HG03457 (cell line): ENCODE measurements around the gene HHIPL1.
"Not testable (repeated sequence)": the region's sequence is repeated elsewhere in the genome, so short reads cannot be mapped to it uniquely, and the experiment has no call there.

ENCODE experiments used
- ATAC-seq: cut with Tn5 transposase; IDR thresholded peaks from one replicate; pipeline ENCODE4 v1.9.1; 2021; ENCODE audit warnings: moderate number of reproducible peaks; ENCODE audit not compliant: unreplicated experiment

HHIPL1 gene

DNA sequence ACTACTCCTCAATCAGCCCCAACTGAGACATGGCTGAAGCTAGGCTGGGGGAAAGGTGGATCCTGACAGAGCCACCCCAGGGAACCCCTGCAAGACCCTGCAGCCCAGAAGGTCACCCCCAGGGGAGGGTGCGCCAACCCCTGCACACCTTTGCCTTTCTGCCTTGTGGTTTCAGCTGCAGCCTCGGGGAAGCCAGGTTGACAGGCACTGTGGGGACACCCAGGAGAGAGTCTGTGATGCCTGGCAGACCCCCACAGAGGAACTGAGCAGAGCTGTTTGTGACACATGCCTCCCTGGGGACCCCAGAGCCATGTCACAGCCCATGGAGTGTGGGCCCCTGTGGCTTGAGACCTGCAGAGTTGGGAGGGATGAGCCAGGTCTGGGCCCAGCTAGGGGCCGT is 11.8 kb upstream of the HHIPL1 start:
- ATAC-seq, result no peak

DNA sequence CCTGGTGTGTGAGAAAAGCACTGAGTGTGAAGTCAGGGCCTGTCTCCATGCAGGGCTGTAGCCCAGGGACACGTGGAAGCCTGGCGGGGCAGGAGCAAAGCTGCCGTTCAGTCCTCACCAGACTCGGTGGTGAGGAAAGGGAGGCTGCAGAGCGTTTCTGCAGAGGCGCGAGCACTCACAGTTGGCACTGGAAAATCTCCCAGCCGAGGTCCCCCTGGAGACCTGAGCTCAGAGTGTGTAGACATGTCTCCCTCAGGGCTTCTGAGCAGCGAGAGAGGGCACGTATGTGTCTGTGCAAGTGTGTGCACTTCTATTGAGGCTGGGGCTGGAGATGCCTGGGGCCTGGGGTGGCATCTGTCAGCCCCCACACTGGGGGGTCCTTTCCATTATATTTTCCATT is 11.0 kb upstream of the HHIPL1 start:
- ATAC-seq, result no peak

DNA sequence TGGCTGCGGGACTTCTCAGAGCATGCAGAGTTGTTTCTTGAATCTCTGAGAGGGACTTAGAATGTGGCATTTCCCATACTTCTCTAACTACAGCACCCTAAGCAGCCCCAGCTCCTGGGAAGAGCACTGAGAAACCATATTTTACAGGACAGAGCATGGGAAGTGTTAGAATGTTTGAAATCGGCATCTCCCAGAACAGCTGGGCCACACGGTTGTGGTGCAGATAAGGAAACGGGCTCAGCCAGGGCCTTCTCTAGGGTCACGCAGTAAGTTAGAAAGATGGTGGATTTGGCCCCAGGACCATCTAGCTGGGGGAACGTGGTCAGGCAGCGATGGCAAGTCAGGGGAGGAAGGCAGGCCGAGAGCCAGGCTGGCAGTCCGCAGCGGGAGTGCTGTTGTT is 10.5 kb upstream of the HHIPL1 start:
- no peak for ATAC-seq

DNA sequence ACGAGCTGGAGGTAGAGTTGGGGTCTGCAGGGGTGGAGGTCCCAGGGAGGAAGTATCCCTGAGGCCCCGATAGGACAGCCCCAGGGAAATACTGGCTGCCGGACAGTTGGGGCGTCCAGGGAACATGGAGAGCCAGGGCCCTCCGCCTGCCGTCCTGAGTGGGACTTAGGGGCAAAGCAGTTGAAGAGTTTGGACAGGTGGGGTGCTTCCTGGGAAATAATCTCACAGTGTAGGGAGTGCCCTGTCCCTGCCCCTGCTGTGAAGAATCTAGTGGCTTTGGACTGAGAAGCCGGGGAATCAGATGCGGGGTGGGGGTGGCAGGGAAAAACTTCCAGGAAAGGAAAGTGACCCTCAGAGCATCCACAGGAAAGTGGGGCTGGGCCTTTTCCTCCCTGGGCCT is 9.8 kb upstream of the HHIPL1 start:
- ATAC-seq, result no peak

DNA sequence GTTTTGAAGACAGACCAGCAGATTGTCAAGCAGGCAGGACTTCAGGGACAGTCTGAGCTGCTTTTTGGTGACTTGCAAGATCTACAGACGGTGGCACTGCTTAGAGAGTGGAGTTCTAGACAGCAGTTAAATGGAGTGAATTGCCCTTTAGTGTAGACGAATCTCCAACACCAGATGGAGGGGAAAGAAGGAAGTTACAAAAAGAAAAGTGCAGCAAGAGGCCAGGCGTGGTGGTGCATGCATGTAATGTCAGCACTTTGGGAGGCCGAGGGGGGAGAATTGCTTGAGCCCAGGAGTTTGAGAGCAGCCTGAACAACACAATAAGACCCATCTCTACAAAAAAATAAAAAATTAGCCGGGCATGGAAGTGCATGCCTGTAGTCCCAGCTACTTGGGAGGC is 8.4 kb upstream of the HHIPL1 start:
- ATAC-seq, result no peak

DNA sequence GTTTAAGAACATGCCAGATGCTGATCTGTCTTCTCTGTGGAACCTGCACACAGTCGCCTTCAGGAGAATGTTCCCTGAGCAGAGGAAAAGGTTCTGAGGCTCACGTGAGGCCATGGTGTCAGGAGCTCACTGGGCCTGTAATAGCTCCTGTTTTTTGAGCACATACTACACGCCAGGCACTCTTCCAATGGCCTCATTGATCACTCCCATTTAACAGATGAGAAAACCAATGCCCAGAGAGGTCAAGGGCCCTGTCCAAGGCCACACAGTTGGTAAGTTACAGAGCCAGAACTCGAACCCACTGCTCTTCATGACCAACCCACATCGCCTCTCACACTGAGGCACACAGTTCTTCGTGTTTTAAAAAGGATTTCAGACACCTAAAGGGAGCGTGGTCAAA is 7.3 kb upstream of the HHIPL1 start:
- no peak for ATAC-seq

DNA sequence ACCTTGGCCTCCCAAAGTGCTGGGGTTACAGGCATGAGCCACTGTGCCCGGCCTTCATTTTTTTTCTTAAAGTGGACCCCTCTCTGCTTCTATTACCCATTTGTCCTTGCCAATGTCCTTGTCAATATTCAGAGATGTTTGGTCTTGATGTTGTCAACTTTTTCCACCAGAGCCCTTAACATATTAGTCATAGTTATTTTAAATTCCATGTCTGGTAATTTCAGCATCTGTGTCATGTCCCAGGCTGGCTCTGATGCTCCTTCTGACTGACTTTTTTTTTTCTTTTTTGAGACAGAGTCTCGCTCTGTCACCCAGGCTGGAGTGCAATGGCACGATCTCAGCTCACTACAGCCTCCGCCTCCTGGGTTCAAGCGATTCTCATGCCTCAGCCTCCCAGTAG is 2.2 kb upstream of the HHIPL1 start:
- ATAC-seq, result not testable (repeated sequence)

DNA sequence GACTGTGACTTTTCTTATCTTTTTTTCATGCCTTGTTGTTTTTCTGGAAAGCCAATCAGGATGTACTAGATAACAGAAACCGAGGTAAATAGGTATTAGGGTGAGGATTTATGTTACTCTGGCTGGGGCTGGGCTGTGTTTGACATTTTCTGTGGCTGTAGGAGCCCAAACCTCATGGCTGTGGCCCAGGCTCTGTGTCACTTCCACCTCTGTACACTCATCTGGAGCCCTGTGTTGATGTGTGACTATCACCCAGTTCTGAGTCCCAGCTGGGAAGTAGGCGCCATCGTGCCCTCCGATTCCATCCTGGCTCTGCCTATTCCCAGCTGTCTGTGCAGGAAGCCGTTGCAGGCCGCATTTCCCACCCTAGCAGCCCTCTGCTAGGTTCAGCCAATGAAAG is 1.6 kb upstream of the HHIPL1 start:
- ATAC-seq, result no peak

DNA sequence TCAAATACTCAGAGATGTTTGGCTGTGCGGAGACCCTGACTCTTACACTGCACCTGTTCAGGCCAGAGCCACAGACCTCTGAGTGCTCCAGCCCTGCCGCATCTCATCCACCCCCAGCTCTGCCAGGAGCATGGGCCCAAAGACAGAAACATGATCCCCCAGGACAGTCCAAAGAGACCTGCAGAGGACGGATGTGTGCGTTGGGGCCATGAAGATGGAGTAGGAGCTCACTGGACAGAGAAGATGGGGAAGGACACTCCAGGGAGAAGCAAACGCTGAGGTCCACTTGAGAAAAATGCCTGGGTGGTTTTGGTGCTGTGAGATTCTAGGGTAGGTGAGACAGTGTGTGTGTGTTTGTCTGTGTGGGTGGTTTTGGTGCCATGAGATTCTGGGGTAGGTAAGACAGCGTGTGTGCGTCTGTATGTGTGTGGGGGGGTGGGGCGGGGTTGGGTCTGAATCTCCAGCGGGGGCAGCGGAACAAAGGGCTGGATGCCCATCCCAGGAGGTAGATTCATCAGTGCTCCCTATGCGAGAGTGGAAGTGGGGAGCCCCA is 818 bp upstream of the HHIPL1 start:
- ATAC-seq, result no peak

DNA sequence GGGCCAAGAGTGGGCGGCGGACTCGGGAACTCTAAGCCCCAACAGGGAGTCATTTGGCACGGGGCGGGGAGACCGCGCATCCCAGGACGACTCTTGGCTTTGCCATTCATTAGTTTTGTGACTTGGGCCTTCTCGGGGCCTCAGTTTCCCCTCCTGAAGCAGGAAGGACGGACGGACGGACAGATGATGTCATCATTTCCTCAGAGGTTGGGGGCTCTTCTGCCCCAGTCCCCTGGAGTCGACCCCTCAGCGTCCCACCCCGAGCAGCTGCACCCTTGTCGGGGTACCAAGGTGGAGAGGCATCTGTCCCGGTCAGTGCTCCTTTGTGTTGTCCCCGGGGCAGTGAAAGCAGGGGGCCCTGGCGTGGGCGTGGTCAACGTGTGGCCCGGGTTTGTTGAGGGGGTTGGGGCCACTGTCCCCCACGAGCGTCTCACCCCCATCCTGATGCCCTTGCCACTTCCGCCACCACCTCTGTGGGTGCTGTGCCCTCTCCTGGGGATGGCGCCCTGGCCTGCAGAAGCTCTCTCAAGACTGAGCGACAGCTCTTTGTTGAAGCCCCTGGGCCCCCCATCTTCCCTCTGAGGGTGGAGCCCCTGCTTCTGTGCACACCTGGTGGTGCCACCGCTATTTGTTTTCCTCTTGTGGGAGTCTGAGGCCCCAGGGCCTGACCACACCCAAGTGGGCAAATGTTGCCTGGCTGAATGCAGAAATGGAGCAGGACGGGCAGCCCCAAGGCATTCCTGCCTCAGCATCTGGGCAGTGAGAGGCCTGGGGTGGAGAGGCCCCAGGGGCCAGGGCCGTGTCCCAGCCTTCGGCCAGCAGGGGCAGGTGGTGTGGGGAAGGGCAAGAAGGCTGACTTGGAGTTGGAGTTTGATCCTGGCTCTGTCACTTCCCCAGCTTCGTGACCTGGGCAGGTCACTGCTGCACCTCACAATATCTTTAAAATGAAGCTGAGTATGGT is 896 bp downstream of the HHIPL1 start:
- no peak for ATAC-seq

DNA sequence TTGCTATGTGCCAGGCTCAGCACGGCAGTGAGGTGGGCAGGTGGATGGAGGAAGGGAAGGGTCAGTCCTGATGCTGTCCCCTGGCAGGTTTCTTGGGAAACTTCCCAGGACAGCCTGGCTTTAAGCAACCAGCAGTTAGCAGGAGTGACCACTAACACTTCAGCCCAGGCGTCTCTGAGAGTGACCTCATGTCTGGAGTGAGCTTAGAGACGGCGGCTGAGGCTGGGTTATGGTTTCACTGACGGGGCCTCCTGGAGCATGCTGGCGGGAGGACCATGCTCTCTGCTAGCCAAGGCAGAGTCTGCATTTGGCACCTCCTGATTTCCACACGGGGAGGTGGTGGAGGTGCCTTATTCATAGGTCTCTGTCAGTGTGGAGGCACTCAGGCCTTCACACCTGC is 2.5 kb downstream of the HHIPL1 start:
- ATAC-seq, result no peak

DNA sequence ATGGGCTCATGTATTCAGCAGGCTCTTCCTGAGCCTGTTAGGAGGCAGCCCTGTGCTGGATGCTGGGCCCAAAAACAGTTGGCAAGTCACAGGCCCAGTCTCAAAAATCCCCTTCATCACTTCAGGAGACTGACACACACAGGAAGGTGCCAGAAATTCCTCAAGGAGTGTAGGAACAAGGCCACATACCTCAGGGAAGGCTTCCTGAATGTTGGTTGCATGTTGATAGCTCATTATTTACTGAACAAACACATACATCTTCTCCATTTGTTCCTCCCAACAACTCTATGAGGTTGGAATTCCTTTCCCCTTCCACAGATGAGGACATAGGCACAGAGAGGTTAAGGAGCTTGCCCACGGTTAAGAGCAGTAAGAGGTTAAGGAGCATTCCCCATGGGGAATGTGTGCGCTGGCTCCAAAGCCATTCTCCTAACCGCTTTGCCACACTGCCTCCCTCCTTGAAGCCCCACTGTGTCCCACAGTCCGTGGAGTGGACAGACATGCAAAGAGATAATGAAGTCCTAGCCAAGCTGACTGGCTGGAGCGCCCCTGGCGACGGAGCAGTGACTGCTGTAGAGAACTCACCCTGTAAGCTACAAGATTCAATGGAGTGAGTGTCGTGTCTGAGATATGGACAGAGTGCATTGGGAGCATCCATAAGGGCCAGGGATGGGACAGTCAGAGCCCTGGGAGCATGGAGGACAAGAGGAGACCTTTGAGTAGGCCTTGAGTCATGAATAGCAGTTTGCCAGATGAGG is 3.3 kb downstream of the HHIPL1 start:
- no peak for ATAC-seq

DNA sequence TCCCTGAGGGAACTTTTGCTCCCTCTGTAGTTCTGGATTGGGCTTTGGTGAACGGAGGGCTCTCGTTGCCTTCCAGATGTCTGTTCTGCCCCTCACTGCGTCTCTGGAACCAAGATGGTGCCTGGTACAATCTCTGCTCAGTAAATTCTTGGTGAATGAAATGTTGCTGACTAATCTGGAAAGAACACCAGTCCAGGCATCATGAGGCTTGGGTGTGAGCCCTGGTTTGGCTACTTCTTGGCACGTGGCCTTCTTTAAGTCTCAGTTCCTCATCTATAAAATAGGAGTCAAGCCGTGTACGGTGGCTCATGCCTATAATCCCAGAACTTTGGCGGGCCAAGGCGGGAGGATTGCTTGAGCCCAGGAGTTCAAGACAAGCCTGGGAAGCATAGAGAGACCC is 4.3 kb downstream of the HHIPL1 start:
- ATAC-seq, result no peak

DNA sequence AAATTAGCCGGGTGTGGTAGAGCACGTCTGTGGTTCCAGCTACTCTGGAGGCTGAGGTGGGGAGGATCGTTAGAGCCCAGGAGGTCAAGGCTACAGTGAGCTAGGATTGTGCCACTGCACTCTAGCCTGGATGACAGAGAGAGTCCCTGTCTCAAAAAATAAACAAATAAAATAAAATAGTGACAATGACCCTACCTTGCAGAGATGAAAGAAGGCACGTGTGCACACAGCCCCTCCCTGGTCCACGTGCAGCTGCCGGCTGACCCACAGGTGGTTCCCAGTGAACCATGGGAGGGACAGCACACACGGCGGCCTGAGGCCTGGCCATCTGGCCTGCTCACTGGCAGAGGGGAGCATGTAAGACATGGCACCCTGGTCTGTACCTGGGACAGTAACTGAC is 4.7 kb downstream of the HHIPL1 start:
- no peak for ATAC-seq

DNA sequence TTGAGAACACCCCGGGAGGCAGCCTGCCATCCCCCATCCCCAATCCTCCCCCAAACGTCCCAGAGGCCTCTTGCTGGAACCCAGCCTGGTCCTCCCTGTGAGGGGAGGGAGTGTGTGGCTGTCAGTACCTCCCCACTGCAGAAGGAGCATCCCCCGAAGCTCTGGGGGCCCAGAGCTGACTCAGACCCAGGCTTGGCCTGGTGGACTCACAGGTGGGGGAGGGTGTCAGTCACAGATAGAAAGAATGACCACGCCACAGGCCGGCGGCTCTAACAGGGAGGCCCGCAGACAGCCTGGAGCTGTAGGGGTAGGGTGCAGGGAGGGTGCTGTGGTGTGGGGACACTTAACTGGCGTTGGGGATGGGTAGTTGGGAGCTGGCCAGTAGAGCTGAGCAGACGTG is 5.3 kb downstream of the HHIPL1 start:
- ATAC-seq, result no peak

DNA sequence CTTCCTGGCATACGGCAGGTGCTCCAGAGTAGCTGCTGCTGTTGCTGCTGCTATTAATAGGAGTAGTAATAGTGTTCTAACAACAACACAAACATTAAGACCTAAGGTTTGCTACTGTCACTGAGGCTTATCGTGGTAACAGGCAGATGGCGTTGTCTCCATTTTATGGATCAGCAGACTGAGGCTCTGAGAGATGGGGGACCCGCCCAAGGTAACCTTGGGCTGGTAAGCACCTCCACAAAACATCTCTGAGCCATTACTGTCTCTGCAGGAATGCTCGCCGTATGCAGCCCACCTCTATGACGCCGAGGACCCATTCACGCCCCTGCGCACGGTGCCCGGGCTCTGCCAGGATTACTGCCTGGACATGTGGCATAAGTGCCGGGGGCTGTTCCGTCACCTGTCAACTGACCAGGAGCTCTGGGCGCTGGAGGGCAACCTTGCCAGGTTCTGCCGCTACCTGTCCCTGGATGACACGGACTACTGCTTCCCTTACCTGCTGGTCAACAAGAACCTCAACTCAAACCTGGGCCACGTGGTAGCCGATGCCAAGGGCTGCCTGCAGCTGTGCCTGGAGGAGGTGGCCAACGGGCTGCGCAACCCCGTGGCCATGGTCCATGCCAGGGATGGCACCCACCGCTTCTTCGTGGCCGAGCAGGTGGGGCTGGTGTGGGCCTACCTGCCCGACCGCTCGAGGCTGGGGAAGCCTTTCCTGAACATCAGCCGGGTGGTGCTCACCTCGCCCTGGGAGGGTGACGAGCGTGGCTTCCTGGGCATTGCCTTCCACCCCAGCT is 7.2 kb downstream of the HHIPL1 start:
- no peak for ATAC-seq

DNA sequence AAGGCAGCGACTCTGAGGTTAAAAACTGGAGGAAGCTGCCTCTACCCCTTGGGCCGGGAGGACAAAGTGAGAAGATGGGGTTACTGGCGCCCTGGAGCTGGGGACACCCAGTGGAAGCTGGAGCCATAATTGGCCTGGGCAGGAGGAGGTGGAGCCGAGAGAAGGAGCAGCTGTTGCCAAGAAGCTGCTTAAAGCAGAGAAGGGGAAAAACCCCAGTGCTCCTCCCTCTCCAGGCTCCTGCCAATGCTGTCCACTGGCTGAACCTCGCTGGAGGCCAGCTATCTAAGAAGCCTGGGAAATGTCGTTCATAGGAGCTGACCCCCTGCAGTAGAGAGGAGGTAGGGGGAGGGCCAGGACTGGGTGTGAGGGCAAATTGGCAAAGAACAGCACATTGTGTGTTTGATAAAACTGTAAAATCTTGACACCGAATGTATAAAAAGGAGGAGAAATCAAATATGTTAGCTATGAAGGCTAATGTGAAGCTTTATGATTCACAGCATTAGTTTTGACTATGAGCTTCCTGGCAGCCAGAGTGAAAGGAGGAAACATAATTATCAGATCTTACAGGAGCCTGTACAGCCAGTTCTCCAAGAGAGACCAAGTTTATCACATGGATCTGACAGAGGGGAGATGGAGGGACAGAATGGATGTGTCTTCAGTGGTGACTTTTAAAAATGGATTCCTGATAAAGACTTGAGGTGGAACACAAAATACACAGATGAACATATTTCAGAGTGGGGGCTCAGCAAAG is 9.5 kb downstream of the HHIPL1 start:
- ATAC-seq, result no peak

DNA sequence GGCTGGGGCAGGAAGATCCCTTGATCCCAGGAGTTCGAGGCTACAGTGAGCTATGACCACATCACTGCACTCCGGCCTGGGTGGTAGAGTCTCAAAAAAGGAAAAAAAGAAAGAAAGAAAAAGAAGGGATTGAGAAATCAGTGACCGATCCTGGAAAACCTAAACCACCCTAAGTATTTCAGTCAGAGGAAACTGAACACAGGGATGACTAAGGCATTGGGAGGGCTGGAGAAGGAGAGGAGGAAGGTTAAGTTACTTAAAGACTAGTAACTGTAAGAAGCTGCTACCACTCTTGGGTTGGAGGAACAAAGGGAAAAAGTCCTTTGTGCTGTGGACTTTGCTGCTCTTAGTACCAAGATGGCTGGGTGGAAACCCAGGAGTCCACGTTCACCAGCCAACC is 10.6 kb downstream of the HHIPL1 start:
- no peak for ATAC-seq

DNA sequence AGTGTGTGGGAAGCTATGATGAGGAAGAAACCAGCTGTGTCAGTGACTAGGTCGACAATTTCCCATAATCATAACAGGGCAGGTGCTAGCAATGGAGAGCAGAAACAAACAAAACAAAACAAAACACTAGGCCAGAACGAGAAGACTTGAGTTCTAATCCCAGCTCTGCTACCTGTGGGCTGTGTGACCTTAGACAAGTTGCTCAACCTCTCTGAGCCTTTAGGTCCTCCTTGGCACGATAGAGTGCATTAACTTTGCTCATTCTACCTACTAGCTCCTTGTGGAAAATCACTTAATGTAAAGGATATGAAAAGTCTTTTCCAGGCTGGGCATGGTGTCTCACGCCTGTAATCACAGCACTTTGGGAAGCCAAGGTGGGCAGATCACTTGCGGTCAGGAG is 11.2 kb downstream of the HHIPL1 start:
- no peak for ATAC-seq

DNA sequence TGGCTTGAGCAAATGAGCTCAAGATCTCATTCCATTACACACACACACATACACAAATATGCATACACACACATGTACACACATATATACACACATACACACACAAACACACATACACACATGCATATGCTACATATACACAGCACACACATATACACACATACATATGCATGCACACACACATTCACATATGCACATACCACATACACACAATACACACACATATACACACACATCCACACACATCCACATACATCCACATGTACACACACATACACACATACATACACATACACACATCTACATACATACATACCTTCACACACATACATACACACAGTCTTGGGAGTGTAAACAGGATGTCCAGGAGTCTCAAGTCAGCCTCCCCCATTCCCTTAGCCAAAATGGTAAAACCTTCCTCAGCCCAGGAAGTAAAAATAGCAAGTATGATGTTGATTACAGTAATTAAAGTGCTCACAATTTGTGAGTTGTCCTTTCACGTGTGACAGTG is 12.8 kb downstream of the HHIPL1 start:
- ATAC-seq, result no peak
